Stimulated activated CD8-positive, alpha-beta memory T cell treated with anti-CD3 and anti-CD28 coated beads, Interleukin-15, amount 100 ng/mL, for 24 hours (primary cell): ENCODE results near the gene FYN.

ENCODE experiments used
- DNase-seq: peaks from one replicate; pipeline ENCODE4 v3.0.0-alpha.2; 2020; ENCODE audit warnings: low read depth

FYN gene

GRCh38 chr6:111625461-111626391 lies 247.5 kb downstream of the FYN start:
- DNase-seq, result no peak

- DNase-seq, result no peak
Observed at GRCh38 chr6:111625099-111625416, 248.2 kb downstream of the FYN start.

GRCh38 chr6:111624401-111625098 lies 248.7 kb downstream of the FYN start:
- DNase-seq, result no peak

- no peak for DNase-seq
Observed at GRCh38 chr6:111623046-111623718, 250.1 kb downstream of the FYN start.

DNA sequence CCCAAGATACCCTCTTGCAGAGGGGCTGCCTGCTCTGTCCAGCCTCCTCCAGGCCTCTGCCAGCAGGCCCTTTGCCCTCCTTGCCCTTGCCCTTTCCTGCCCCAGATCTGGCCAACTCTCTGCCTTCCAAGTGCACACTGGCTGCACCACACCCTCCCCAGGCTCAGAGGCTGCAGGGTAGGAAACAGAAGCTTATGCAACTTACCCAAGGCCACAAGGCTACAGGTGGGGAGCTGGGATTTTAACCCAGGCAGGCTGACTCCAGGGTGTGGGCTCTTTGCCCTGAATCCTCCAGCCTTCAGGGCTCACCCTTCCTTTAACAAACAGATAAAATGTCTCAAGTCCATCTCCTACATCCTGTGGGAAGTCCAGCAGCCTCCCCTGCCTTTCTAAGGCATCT lies 253.1 kb downstream of the FYN start:
- no peak for DNase-seq

- DNase-seq, result no peak
Observed at GRCh38 chr6:111618407-111618806, 254.8 kb downstream of the FYN start.

- no peak for DNase-seq
Observed at GRCh38 chr6:111617149-111617548, 256.1 kb downstream of the FYN start.

DNA sequence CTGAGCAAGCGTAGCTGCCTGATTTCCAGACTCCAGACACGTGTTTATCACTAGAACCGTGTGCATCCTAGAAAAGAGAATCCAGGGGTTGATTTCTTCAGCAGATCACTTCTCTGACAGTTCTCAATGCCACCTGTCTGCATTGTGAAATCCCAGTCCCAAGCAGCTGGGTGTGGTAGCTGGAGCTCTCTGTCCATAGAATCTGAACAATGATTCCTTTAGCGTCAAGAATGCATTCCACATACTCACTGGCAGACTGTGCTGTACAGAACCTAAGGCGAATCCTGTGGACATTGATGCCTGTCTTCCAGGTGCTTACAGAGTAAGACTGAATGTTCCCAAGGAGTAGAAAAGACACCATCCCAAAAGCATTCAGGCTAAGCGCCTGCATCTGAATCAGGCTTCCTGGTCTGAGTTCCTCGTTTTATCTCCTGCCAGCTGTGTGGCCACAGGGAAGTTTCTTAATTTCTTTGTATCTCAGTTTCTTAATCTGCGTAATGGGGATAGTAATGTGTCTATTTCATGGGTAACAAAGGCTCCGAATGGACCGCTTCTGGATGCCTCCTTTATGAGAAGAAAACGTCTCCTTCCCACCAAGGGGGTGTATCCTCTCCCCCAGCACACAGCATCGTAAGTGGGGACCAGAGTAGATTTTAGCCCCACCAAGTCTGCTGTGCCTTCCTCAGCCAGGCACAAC lies 257.2 kb downstream of the FYN start:
- no peak for DNase-seq

- no peak for DNase-seq
Observed at GRCh38 chr6:111614833-111615582, 258.2 kb downstream of the FYN start.

GRCh38 chr6:111612379-111612778 lies 260.9 kb downstream of the FYN start:
- no peak for DNase-seq

DNA sequence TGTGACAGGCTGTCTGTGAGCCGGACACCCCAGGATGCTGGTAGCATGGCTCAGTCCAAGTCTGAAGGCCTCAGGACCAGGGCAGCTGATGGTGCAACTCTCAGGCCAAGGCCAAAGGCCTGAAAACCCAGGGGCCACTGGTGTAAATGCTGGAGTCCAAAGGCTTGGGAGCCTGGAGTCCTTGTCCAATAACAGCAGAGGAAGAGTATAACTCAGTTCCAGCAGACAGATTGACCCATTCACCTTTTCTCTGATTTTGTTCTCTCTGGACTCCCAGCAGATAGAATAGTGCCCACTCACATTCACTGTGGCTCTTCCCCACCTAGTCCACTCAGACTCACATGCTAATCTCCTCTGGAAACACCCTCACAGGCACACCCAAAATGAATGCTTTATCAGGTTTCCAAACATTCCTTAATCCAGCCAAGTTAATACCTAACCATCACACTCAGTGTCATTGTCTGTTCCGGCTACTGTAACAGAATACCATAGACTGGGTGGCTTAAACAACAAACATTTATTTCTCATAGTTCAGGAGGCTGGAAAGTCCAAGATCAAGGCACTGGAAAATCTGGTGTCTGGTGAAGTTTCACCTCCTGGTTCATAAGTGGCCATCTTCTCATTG lies 262.6 kb downstream of the FYN start:
- no peak for DNase-seq
